GM21723 (cell line): Measurements from ENCODE around the gene CNTNAP2.

Source experiments
- ATAC-seq: cut with Tn5 transposase; IDR thresholded peaks from one replicate; pipeline ENCODE4 v1.9.1; 2021; ENCODE audit warnings: mild to moderate bottlenecking, moderate library complexity; ENCODE audit not compliant: unreplicated experiment

Gene CNTNAP2

DNA sequence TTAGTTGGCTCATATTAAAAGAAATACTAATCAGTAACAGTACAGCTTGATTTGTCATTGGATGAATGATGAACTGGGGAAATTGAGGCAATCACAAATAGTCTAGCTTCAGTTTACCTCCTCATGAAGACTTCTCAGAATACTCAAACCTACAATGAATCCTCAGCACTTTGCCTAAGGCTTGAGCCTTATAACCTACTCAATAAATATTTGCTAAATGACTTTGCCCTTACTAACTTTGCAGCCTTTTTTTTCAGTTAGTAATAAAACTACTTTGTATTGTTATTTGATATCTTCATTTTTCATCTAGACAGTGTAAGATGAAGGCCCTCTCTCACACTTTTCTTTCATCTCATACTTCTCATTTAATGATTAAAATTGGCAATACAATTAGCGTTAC is 1311.5 kb downstream of the CNTNAP2 start:
- ATAC-seq = no peak

DNA sequence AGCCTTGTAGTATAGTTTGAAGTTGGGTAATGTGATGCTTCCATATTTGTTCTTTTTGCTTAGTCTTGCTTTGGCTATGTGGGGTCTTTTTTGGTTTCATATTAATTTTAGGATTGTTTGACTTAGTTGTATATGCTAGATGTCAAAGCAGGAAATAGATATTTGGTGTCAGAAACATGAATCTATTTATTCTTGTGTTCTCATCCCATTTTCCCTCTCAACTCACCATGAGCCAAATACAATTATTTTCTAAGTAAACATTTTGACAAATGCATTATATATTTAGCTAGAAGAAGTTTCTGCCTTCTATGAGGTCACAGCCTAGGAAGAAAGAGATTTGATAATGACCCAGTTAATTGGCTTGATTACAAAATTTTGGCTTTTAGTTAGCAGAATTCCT is 1313.4 kb downstream of the CNTNAP2 start:
- ATAC-seq = no peak

DNA sequence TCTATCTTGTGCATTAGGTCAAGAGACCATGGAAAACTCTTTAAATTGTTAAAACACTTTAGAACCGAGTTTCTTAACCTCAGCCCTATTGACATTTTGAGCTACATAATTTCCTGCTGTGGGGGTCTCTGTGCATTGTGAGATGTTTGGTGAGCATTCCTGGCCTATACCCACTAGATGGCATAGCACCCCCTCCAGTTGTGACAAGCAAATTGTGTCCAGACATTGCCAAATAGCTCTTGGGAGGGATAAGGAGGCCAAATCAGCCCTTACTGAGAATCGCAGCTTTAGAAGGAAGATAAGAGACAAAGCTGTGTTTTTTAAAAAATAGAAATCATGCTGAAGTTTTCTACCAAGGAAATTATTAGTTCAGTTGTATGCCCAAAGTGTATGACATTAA is 1315.5 kb downstream of the CNTNAP2 start:
- ATAC-seq = no peak

DNA sequence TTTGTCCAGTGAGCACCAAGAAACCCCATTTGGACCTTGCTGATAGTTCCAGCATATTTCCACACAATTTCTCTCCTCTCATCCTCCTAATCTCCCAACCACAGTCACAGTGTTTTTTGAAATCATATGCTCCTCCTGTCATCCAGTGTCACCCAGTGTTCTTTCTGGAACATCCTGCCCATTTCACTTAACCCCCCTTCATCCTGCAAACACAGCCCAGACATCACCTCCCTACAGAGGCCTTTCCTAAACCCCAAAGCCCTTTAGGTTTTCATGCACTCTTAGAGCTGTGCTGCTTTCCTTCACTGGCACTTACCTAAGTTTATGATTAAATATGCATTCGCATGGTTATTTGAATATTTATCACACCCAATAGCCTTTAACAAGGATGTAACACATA is 1316.0 kb downstream of the CNTNAP2 start:
- no peak for ATAC-seq

DNA sequence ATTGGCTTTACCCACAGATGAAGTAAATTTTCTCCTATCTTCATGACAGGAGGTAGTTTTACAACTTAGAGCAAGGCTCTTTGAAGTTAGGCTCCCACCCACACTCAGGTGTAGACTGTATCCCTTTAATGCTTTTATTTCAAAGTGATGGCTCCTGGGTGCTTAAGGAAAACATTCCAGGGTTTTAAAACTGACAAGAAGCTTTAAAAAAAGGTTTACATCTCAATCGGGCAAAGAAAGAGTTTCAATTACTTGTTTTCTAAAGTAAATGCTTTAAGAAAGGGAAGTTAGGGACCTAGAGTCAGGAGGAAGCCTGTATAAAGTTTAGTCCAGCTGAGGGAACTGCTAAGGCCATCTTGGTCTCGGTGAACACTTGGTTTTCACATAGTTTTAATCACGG is 1320.1 kb downstream of the CNTNAP2 start:
- ATAC-seq = no peak

DNA sequence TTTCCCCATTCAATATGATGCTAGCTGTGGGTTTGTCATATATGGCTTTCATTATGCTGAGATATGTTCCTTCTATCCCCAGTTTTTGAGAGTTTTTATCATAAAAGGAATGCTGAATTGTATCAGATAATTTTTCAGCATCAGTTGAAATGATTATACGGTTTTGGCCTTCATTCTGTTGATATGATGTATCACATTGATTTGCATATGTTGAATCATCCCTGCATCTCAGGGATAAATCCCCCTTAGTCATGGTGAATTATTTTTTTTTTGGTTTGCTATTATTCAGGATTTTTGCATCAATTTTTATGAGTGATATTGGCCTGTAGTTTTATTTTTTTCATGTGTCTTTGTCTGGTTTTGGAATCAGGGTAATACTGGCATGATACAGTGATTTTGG is 1321.6 kb downstream of the CNTNAP2 start:
- ATAC-seq = no peak

DNA sequence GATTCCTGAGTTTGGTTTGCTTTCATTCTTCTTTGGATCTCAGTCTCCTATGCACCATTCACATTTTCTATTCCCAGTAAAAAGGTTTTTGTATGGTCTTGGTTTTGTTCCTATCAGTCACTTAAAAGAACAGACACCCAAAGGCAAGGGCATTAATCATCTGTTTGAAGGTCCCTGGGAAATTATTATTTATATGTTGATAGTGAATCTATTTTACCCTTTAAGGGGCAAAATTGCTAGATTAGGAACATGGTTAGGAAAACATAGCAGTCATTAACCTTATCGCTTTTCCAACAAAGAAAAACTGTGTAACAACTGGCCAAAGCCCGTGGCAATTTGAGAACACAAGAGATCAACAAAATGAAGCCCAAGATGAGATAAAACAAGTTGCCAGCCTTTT is 1327.3 kb downstream of the CNTNAP2 start:
- no peak for ATAC-seq

DNA sequence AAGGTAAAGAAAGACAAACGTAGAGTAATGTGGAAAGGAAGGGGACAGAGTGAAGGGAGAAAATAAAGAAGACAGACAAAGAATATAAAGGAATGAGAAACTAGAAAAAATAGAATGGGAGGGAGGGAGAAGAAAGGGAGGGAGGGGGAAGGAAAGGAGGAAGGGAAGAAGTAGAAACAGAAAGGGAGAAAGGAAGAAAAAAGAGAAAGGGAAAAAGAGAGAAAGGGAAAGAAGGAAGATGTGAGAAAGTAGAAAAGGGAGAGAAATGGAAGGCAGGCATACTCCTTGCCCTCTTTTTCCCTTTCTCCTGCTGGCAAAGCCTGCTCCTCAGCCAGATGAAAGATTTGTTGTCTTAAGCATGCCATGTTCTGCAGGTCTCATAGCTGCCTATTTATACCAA is 1336.2 kb downstream of the CNTNAP2 start:
- no peak for ATAC-seq

DNA sequence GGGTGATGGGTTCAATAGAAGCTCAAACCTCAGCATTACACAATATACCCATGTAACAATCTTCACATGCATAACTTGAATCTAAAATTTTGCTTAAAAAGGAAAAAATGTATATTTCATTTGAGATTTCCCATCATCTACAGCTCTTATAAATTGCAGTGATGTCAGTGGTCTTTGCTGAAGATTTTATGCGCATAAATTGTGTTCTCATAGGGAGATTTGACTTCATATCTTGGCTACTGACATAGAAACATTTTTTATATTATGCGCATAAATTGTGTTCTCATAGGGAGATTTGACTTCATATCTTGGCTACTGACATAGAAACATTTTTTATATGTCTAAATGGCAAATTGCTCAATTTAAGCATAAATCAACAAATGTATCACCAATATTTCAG is 1348.6 kb downstream of the CNTNAP2 start:
- no peak for ATAC-seq

DNA sequence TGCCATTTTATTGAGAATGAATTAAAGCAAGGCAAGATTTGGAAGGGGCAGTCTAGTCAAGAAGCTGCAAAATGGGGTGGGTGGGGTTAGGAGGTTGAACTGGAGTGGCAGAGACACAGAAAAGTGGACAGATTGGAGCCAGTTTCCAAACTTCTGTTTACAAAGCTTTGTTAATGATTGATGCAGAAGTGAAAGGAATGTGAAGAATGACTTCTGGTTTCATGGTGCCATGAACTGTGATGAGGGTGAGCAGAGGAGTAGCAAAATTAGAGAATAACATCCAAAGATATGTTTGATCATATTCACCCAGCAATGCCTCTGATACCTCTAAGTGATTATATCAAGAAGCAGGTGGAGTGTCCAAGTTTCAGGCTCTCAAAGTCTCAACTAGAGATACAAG is 1356.0 kb downstream of the CNTNAP2 start:
- ATAC-seq = no peak

DNA sequence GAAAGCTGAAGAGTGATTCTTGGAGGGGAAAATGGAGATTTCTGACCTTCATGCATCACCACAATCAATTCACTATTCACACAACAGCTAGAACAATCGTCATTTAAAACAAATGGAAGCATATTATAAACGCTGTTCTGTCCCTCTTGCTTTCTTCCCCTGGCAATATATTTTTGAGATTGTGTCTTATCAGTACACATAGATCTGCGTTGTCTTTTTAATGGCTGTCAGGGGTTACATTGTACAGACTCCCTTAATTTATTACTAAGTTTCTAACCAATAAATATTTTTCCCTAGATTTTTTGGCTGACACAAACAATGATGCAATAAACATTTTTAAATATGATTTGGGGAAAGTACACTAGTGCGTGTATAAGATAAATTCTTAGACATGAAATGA is 1358.3 kb downstream of the CNTNAP2 start:
- ATAC-seq = no peak

DNA sequence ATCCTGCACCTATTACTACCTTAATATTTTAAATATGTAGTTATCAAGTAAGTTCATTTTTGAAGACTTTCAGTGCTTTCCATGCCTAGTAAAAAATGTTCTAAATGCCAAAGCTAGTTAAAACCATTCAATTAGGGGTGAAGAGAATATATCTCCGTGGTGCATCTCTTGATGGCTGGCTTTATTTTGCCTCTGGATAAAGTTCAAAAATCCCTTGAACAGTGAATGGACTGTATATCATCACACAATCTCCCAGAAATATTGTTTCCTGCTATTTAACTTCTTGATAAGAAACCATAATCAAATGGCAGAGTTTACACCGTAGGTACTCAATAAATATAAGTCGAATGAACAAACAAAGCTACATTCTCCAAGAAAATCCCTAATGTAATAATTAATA is 1360.9 kb downstream of the CNTNAP2 start:
- no peak for ATAC-seq

DNA sequence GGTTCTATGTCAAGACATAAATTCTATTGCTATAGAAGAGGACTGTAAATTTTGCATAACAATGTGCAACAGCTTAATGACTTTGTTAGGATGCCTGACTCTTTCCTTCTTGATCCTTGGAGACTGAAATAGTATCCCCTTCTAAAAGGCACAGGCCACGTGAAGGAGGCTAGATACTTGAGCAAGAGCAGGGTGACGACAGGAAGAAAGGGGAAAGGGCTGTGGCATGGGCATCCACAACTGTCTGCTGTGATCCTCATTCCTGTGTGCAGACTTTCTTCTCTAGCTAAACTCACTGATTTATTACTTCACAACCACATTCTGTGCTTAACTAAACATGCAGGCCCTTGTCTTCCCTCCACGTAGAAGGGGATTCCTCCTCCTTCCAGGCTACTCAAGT is 1362.2 kb downstream of the CNTNAP2 start:
- no peak for ATAC-seq

DNA sequence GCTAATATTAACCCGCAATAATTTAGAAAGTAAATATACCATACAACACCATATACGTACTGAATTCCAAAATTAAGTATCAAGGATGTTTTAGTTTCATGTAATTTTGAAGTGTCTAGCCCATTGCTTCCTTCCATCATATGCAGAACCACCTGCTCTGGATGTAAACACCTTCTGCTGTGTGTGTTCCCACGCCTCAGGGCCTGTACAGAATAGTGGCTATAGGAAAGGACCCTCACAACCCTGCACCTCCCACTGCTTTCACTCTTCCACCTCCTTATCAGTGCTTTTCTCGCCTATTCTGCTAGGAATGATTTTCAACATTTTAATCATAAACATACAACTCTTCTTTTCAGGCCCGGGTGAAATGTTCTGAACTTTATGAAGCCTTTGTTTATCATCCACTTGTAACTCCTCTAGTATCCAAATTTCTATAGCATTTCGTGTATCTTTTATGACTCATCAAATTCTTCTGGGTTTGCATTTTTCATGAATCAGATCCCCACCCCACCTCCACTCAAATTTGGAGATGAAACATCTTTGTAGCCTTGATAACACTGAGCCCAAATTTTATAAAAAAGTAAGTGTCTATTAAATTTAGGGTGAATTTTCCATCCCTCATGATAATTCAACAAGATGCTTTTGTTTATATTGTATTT is 1367.2 kb downstream of the CNTNAP2 start:
- ATAC-seq = no peak

DNA sequence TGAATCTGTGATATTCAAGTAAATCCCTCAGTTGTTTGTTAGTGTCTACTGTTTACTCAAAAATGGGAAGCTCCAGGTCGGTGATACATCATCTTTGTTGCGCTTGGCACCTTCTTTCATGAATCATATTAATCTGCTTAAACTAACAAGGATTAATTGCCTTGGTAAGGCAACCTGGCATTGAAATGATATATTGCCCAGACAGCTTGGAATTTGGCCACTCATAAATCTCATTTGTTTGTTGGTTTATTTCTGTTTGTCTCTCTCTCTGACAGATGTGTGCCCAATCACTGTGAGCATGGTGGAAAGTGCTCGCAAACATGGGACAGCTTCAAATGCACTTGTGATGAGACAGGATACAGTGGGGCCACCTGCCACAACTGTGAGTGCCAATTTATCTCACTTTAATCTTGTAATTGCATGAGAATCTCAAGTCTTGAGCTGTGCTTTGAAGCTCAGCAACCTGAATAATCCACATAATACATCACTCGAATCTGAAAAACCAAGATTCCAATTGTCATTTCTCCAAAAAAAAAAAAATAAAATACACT is 1369.1 kb downstream of the CNTNAP2 start:
- ATAC-seq = no peak

DNA sequence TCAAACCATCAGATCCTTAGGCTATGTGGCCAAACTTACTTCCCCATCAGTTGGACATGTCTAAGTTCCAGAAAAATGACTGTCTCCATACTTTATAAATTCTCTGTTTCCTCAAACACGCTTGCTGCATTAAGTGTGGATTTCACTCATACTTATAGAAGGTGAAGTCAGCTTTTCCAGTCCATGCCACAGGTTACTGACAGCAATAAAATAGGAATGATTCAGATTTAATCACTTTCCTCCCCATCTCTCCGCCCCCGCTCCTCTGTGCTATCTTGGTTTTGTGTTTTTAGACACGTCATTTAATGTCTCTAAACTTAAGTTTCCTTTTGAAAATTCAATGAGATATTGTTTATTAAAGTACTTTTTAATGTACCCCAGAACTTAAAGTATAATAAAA is 1376.0 kb downstream of the CNTNAP2 start:
- no peak for ATAC-seq

DNA sequence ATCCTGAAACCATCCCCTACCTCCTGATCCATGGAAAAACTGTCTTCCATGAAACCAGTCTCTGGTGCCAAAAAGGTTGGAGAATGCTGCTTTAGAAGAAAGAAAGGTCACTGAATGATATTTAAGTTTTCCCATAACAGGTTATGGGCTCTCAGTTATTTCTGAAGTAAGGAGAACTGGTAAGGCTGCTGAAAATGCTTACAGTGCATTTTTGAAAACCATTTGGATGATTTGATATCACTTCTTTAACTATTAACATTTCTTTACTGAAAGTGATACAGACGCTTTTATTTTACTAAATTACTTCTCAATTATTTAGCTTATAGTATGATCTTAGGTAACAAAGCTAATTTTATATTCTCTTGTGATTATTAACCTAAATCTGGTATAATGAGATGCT is 1379.6 kb downstream of the CNTNAP2 start:
- no peak for ATAC-seq

DNA sequence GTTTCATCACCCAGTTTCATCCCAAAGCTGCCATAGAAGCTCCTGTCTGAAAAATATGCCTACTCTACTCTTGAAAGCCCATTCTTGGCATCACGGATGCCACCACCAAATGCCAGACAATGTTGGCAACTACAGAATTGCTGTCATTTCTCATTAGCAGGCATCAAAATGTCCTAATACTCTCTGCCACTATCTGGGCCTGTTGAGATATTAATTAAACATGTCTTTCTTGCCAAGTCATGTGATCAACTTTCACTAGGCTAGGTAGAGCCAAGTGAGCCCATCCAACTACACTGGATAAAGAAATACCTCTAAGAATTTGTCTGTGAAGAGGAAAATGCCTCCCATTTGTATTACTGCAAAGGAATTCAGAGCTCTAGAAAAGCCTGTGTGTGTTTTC is 1380.6 kb downstream of the CNTNAP2 start:
- ATAC-seq = no peak

DNA sequence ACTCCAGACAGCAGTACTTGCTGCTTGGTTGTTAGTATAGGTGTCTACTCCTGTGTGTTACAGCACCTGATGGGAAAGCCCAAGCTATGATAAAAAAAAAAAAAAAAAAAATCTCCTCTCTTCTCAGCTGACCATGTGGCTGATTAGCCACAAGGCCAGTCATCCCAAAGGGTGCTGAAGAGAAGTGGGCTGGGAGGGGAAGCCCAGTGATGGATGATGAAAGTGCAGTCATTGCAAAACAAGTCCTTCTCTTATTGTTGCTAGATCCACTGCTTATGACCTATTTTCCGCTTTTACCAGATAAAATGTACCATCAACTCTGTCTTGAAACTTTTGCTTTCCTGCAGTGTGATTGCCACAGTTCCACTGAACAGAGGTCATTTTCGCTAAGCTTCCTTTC is 1381.5 kb downstream of the CNTNAP2 start:
- no peak for ATAC-seq

DNA sequence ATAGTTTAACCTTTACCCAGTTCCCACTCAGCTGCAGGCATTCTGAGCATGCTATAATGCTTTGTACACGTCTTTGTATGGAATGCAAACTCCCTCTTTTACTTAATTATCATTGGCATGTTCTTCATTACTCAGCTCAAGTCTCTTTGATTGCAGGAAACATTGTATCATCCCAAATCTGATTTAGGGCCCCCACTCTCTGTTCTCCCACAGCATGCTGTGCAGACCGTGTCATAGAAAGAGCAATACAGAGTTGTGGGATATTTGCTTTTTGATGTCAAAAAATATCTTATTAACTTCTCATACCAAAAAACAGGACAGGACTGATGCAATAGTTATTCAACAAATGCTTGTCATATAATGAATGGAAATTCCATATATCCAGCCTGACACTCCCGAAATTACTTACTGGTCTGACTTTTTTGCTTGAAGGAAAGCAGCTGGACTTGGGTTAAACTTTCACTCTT is 1392.5 kb downstream of the CNTNAP2 start:
- no peak for ATAC-seq

DNA sequence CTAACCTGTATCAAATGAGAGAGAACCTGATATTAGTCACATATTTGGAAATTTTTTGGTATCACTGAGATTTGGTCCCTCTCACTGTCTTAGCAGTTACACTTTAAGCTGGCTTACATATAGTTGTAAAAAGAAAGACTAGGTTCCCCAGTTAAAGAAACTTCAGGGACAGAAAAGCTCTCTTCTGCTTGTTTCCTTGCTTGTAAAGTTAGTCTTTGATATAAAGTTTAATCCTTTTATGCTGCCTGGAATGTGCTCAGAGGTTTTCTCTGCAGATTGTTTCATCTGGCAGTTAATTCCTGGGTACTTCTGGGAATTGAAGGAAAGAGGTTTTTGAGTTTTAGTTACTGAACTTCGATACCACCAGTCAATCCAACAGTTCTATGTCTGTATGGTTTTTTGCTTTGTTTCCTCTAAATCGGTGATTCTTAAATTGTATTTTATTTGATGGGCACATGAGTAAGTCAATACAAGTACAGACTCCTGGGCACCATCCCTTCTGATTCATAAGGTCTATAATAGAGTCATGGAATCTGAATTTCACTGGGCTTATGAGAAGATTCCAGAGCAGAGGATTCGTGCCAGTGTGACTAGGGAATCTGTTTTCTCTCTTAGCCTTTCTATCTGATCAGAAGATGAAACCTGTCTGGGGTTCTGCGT is 1393.1 kb downstream of the CNTNAP2 start:
- no peak for ATAC-seq

DNA sequence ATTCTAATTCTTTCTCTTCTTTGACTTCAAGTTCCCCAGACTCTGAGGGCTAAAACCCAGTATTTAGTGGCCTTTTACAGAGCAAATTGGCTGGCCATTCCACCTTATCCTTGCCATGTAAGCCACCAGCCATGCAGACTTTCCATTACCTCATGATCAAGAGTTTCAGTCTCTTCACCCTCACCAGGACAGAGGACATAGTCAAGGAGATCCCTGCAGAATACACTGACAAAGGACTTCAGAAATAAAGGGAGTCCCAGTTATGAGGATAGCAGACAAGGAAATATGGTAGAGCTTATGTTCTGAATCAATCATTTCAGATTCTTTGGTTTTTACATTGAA is 1393.6 kb downstream of the CNTNAP2 start:
- no peak for ATAC-seq

DNA sequence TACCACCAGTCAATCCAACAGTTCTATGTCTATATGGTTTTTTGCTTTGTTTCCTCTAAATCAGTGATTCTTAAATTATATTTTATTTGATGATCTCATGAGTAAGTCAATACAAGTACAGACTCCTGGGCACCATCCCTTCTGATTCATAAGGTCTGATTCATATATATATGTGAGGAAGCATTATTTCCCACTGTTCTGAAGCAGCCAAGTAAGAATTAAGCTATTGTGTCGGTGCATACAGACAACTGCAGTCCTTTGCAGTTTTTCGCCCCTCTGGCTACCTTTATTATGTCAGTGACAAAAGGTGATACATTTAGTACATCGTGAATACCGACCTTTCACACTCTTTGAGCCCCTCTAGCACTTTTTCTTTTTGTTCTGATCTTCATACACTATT is 1394.3 kb downstream of the CNTNAP2 start:
- ATAC-seq = no peak
